Natural killer cell (primary cell): ENCODE data around the gene AADACL4. TPM values are rescaled to one million over a fixed set of nuclear protein-coding genes. Genes with fewer than 3 reads are reported as not detected.

ENCODE experiments used
- ATAC-seq, 3 donors: fragments of 150-1000 bp in 2 of 3; fragments of 200-7000 bp in 1 of 3; cut with Tn5 transposase; 1 replicate in 1 of 3; 2 replicates in 2 of 3; pipeline ENCODE4 v1.10.0; 2021; ENCODE audit warnings: mild to moderate bottlenecking in 2 of 3, moderate library complexity in 2 of 3
- DNase-seq, 2 donors: peaks; one replicate each; pipeline versions ENCODE4 v3.0.0 to v3.0.0-alpha.2; 2013 to 2021; ENCODE audit warnings: mixed read lengths in 1 of 2
- H3K27ac ChIP-seq: one replicate; pipeline ENCODE4 v1.5.1; 2013; ENCODE audit warnings: mild to moderate bottlenecking, low read length
- H3K27me3 ChIP-seq: one replicate; pipeline ENCODE4 v1.6.1; 2013; ENCODE audit warnings: low read length; ENCODE audit not compliant: control insufficient read depth, insufficient read depth
- H3K36me3 ChIP-seq: one replicate; pipeline ENCODE4 v1.6.1; 2013; ENCODE audit warnings: low read length; ENCODE audit not compliant: control insufficient read depth, insufficient read depth
- H3K4me1 ChIP-seq: one replicate; pipeline ENCODE4 v1.6.1; 2013; ENCODE audit warnings: low read length; ENCODE audit not compliant: control insufficient read depth, insufficient read depth
- H3K4me3 ChIP-seq: one replicate; pipeline ENCODE4 v1.5.1; 2013; ENCODE audit warnings: low read length
- H3K9me3 ChIP-seq: one replicate; pipeline ENCODE4 v1.6.1; 2013; ENCODE audit warnings: low read length; ENCODE audit not compliant: control insufficient read depth, insufficient read depth
- H3K27ac Mint-ChIP-seq, 2 donors: one replicate each; pipeline ENCODE4 v1.8.0; 2022; ENCODE audit warnings: mild to moderate bottlenecking in 2 of 2, mixed read lengths in 2 of 2, moderate library complexity in 1 of 2
- H3K27me3 Mint-ChIP-seq, 2 donors: one replicate each; pipeline ENCODE4 v1.8.0; 2022; ENCODE audit warnings: low read depth in 2 of 2, mixed read lengths in 2 of 2
- H3K36me3 Mint-ChIP-seq: one replicate; pipeline ENCODE4 v1.8.0; 2022; ENCODE audit warnings: mixed read lengths
- H3K4me1 Mint-ChIP-seq, 2 donors: one replicate each; pipeline ENCODE4 v1.8.0; 2022; ENCODE audit warnings: mixed read lengths in 2 of 2
- H3K4me3 Mint-ChIP-seq: one replicate; pipeline ENCODE4 v1.8.0; 2022; ENCODE audit warnings: mild to moderate bottlenecking, moderate library complexity, mixed read lengths
- H3K9me3 Mint-ChIP-seq, 2 donors: one replicate each; pipeline ENCODE4 v1.8.0; 2022; ENCODE audit warnings: mixed read lengths in 2 of 2
- WGBS: methylation state at CpG from one replicate; pipeline ENCODE4 v1.1.7; 2013; ENCODE audit warnings: missing lambda C conversion rate; ENCODE audit not compliant: insufficient coverage; 5-methylcytosine and 5-hydroxymethylcytosine counted together
- intact Hi-C: fragments of 100-400 bp; cut with micrococcal nuclease; formaldehyde crosslinking; loops from one replicate; pipeline ENCODE4 v1.14.2; 2022
- total RNA-seq, 4 donors: library from RNA; stranded (reverse); fragments of 120-200 nt in 1 of 4; gene quantifications; one replicate each; pipeline versions ENCODE4 v1.2.3 to v1.2.4, GENCODE V29; 2013 to 2022
- TF ChIP-seq, protein P1 (sequence below): fragments of 200-600 bp; IDR thresholded peaks from one replicate; pipeline ENCODE4 v1.8.0; 2022; ENCODE audit warnings: antibody characterized with exemption

Gene AADACL4
- total RNA-seq, 3 donors from 2014 or later (not counting 1 experiment from before 2014, with no cell fraction given): not detected

DNA sequence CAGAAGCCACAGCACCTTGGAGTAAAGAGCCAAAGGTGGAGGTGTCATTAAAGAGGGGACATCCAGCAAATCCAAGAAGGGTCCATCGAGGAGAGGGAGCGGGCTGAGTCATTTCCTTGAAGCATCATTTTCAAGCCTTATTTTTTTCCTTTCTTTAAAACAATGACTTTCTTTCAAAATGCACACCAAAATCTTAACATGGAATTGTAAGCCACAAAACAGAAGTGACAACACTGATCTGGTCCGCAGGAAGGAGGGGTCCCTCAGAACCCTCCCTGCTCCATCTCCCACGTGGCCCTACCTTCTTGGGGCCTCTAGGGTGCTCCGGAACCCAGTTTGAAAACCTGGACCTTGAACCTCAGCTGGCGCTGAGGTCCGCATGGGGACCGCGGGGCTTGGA, 40.7 kb upstream of the AADACL4 start:
- Histone ChIP-seq H3K9me3 (no peaks in the 10 kb centered on the region), H3K27me3 (no peaks in the 10 kb centered on the region), H3K27ac (peak overlapping the region; percentile 60), H3K36me3 (peaks cover 3% of the 10 kb centered on the region), H3K4me1 (peaks cover 50% of the 10 kb centered on the region), H3K4me3 (no peak overlapping the region)
- DNase-seq (no peak), ATAC-seq (no peak)
- Mint-ChIP-seq H3K36me3 (no peaks in the 10 kb centered on the region), H3K27ac (peak overlapping the region; percentile 90 to 95), H3K9me3 (no peaks in the 10 kb centered on the region), H3K4me3 (peak overlapping the region; percentile 58), H3K27me3 (no peaks in the 10 kb centered on the region), H3K4me1 (peaks cover 68 to 79% of the 10 kb centered on the region in 2 donors)
- TF ChIP-seq, protein P1, sequence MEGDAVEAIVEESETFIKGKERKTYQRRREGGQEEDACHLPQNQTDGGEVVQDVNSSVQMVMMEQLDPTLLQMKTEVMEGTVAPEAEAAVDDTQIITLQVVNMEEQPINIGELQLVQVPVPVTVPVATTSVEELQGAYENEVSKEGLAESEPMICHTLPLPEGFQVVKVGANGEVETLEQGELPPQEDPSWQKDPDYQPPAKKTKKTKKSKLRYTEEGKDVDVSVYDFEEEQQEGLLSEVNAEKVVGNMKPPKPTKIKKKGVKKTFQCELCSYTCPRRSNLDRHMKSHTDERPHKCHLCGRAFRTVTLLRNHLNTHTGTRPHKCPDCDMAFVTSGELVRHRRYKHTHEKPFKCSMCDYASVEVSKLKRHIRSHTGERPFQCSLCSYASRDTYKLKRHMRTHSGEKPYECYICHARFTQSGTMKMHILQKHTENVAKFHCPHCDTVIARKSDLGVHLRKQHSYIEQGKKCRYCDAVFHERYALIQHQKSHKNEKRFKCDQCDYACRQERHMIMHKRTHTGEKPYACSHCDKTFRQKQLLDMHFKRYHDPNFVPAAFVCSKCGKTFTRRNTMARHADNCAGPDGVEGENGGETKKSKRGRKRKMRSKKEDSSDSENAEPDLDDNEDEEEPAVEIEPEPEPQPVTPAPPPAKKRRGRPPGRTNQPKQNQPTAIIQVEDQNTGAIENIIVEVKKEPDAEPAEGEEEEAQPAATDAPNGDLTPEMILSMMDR: no peak
- 76% methylated on average over 9 of the region's 9 CpGs for WGBS
- intact Hi-C loops: loop anchor here (5.0 kb wide), 1 partner anchor 131 kb away; no protein-coding TSS in a partner anchor

DNA sequence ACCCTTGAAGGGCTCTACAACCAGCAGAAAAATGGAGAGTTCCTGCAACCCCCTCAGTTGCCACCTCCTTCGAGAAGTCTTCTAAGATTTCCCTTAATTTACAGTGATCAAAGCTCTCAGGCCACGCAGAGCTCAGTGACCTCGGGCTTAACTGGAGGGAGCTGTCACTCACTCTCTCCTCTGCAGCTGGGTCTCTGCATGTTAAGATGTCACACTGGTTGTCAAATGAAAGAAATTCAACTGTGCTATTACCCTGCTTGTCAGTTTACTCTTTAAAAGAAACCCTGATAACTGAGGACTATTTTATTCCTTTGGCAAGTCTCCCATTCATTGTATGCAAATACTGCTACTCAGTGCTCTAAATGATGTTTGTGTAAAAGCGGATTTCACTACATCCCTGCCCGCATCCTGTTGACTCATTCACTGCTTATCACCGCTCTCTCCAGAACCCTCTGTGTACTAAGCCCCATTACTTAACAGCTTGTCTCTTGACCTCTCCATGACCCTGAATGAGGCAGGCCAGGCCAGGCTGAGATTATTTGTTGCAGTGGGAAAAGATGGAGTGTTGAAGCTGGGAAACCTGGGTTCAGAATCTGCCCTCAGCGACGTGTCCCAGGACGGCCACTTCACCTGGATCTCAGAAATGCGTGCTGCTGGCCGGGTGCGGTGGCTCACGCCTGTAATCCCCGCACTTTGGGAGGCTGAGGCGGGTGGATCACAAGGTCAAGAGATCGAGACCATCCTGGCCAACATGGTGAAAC, 39.6 kb upstream of the AADACL4 start:
- no peaks in the 10 kb centered on the region for H3K27me3 Mint-ChIP-seq
- DNase-seq (peak; percentile 64 to 83), ATAC-seq (peak; percentile 88 to 95 (median 94))
- no peaks in the 10 kb centered on the region for H3K27me3 ChIP-seq
- H3K36me3 ChIP-seq: peaks cover 3% of the 10 kb centered on the region
- peak overlapping the region; percentile 90 to 95 for H3K27ac Mint-ChIP-seq
- no peaks in the 10 kb centered on the region for H3K9me3 Mint-ChIP-seq
- 46% methylated on average over 14 of the region's 16 CpGs for whole genome bisulfite sequencing
- H3K4me3 ChIP-seq: no peak overlapping the region
- no peaks in the 10 kb centered on the region for H3K9me3 ChIP-seq
- peak overlapping the region; percentile 60 for H3K27ac ChIP-seq
- H3K36me3 Mint-ChIP-seq: no peaks in the 10 kb centered on the region
- peak overlapping the region; percentile 82 for H3K4me3 Mint-ChIP-seq
- TF ChIP-seq, protein P1: no peak
- peaks cover 69 to 82% of the 10 kb centered on the region in 2 donors for H3K4me1 Mint-ChIP-seq
- intact Hi-C loops: loop anchor here (1.0 to 5.0 kb wide), 3 partner anchors 8 to 132 kb away; no protein-coding TSS in a partner anchor
- peaks cover 52% of the 10 kb centered on the region for H3K4me1 ChIP-seq

DNA sequence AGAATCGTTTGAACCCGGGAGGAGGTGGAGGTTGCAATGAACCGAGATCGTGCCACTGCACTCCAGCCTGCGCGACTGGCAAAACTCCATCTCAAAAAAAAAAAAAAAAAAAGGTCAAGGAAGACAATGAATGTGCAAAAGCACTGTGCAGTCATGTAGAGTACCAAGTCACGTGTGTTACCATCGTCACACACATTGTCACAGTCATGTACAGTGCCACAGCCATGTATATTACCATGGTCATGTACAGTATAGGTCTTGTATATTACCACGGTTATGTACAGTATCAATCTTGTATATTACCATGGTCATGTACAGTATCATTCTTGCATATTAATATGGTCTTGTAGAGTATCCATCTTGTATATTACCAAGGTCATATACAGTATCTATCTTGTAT, 38.9 kb upstream of the AADACL4 start:
- H3K27ac Mint-ChIP-seq: peak overlapping the region; percentile 90 to 95
- TF ChIP-seq, protein P1: no peak
- DNase-seq: no peak
- no peaks in the 10 kb centered on the region for H3K9me3 Mint-ChIP-seq
- peaks cover 57% of the 10 kb centered on the region for H3K4me1 ChIP-seq
- intact Hi-C loops: loop anchor here (1.0 to 5.0 kb wide), 3 partner anchors 9 to 133 kb away; no protein-coding TSS in a partner anchor
- ATAC-seq: no peak
- peak overlapping the region; percentile 82 for H3K4me3 Mint-ChIP-seq
- no peaks in the 10 kb centered on the region for H3K27me3 ChIP-seq
- no peaks in the 10 kb centered on the region for H3K36me3 Mint-ChIP-seq
- H3K4me3 ChIP-seq: no peak overlapping the region
- H3K4me1 Mint-ChIP-seq: peaks cover 69 to 82% of the 10 kb centered on the region in 2 donors
- 87% methylated on average over 6 of the region's 9 CpGs for WGBS
- H3K27ac ChIP-seq: peak overlapping the region; percentile 60
- H3K27me3 Mint-ChIP-seq: no peaks in the 10 kb centered on the region
- H3K36me3 ChIP-seq: peaks cover 3% of the 10 kb centered on the region
- no peaks in the 10 kb centered on the region for H3K9me3 ChIP-seq
